HepG2 (cell line): ENCODE data around the gene CBY1. TPM values are rescaled to one million over a fixed set of nuclear protein-coding genes. Genes with fewer than 3 reads are reported as not detected.

ENCODE experiments used
- EZH2 ChIP-seq: conservative IDR thresholded peaks from 2 replicates; pipeline ENCODE4 v1.6.1; 2012; ENCODE audit warnings: mild to moderate bottlenecking, low read depth, low read length, moderate library complexity
- MIER2 ChIP-seq: IDR thresholded peaks from 2 replicates; pipeline ENCODE4 v1.6.1; 2016; ENCODE audit warnings: missing biosample characterization, missing genetic modification reagents
- MNT ChIP-seq: fragments of 450-650 bp; IDR thresholded peaks from 2 replicates; pipeline ENCODE4 v1.6.1; 2016
- MZF1 ChIP-seq: sonication (generic); formaldehyde crosslinking; IDR thresholded peaks from 2 replicates; pipeline ENCODE4 v1.8.1; 2023; ENCODE audit warnings: mild to moderate bottlenecking, missing genetic modification reagents, borderline replicate concordance
- PAXIP1 ChIP-seq: sonication (generic); formaldehyde crosslinking; conservative IDR thresholded peaks from 2 replicates; pipeline ENCODE4 v1.4.0; 2020; ENCODE audit warnings: mild to moderate bottlenecking, missing genetic modification reagents, moderate library complexity
- PLSCR1 ChIP-seq: sonication (generic); formaldehyde crosslinking; IDR thresholded peaks from 2 replicates; pipeline ENCODE4 v1.5.0; 2020; ENCODE audit warnings: missing genetic modification reagents, mild to moderate bottlenecking, borderline replicate concordance
- POGZ ChIP-seq: sonication (generic); formaldehyde crosslinking; IDR thresholded peaks from 2 replicates; pipeline ENCODE4 v1.4.0; 2020; ENCODE audit warnings: mild to moderate bottlenecking, missing genetic modification reagents
- RFX1 ChIP-seq: fragments of 450-650 bp; IDR thresholded peaks from 2 replicates; pipeline ENCODE4 v1.6.1; 2017
- RXRA ChIP-seq: sonication (generic); formaldehyde crosslinking; IDR thresholded peaks from 2 replicates; pipeline ENCODE4 v1.5.1; 2020; ENCODE audit warnings: missing genetic modification reagents
- SMAD3 ChIP-seq: sonication (generic); formaldehyde crosslinking; IDR thresholded peaks from 2 replicates; pipeline ENCODE4 v1.4.0; 2020; ENCODE audit warnings: missing genetic modification reagents
- SP2 ChIP-seq: sonication (generic); formaldehyde crosslinking; IDR thresholded peaks from 2 replicates; pipeline ENCODE4 v1.5.1; 2020; ENCODE audit warnings: mild to moderate bottlenecking, missing genetic modification reagents
- TEAD2 ChIP-seq: sonication (generic); formaldehyde crosslinking; IDR thresholded peaks from 2 replicates; pipeline ENCODE4 v1.9.0; 2021; ENCODE audit warnings: missing genetic modification reagents
- TEF ChIP-seq: sonication (generic); formaldehyde crosslinking; IDR thresholded peaks from 2 replicates; pipeline ENCODE4 v1.5.0; 2020; ENCODE audit warnings: missing genetic modification reagents
- ZFP37 ChIP-seq: sonication (generic); formaldehyde crosslinking; IDR thresholded peaks from 2 replicates; pipeline ENCODE4 v1.4.0; 2020; ENCODE audit warnings: missing genetic modification reagents, borderline replicate concordance
- ZIK1 ChIP-seq: sonication (generic); formaldehyde crosslinking; IDR thresholded peaks from 2 replicates; pipeline ENCODE4 v1.5.0; 2020; ENCODE audit warnings: mild to moderate bottlenecking, low read depth, missing genetic modification reagents, borderline replicate concordance
- ZKSCAN8 ChIP-seq: IDR thresholded peaks from 2 replicates; pipeline ENCODE4 v1.6.1; 2016; ENCODE audit warnings: borderline replicate concordance, missing genetic modification reagents, missing compliant biosample characterization
- ZNF12 ChIP-seq: sonication (generic); formaldehyde crosslinking; IDR thresholded peaks from 2 replicates; pipeline ENCODE4 v1.5.0; 2020; ENCODE audit warnings: missing genetic modification reagents
- ZNF143 ChIP-seq: sonication (generic); formaldehyde crosslinking; IDR thresholded peaks from 2 replicates; pipeline ENCODE4 v1.4.0; 2020; ENCODE audit warnings: missing genetic modification reagents
- ZNF44 ChIP-seq: sonication (generic); formaldehyde crosslinking; IDR thresholded peaks from 2 replicates; pipeline ENCODE4 v1.5.1; 2020; ENCODE audit warnings: mild to moderate bottlenecking, missing genetic modification reagents
- ZNF503 ChIP-seq: sonication (generic); formaldehyde crosslinking; IDR thresholded peaks from 2 replicates; pipeline ENCODE4 v1.4.0; 2020; ENCODE audit warnings: missing genetic modification reagents
- ZNF543 ChIP-seq: sonication (generic); formaldehyde crosslinking; IDR thresholded peaks from 2 replicates; pipeline ENCODE4 v1.4.0; 2020; ENCODE audit warnings: mild to moderate bottlenecking, missing genetic modification reagents
- ZNF562 ChIP-seq: sonication (generic); formaldehyde crosslinking; IDR thresholded peaks from 2 replicates; pipeline ENCODE4 v1.8.0; 2022; ENCODE audit warnings: missing genetic modification reagents, borderline replicate concordance
- ZNF576 ChIP-seq: sonication (generic); formaldehyde crosslinking; IDR thresholded peaks from 2 replicates; pipeline ENCODE4 v1.4.0; 2020; ENCODE audit warnings: mild to moderate bottlenecking, missing genetic modification reagents
- ZSCAN9 ChIP-seq: IDR thresholded peaks from 2 replicates; pipeline ENCODE4 v1.6.1; 2016; ENCODE audit warnings: borderline replicate concordance
- polyA plus RNA-seq, 8 experiments: library from polyadenylated mRNA; depleted of rRNA in 3 of 8; stranded (reverse) in 7 of 8; unstranded in 1 of 8; fragments of >200 nt; fragmentation: Illumina TruSeq in 4 of 8; extraction: Trizol in 4 of 8; gene quantifications; 2 replicates each; pipeline versions ENCODE4 v1.2.1 to v1.2.3, GENCODE V29; 2011 to 2016; ENCODE audit warnings: low read depth in 4 of 8, missing spikeins in 1 of 8, mixed read lengths in 1 of 8; ENCODE audit not compliant: insufficient read depth in 1 of 8
- total RNA-seq, 5 experiments: library from RNA; depleted of rRNA; stranded (reverse); fragments of >200 nt; fragmentation: Illumina TruSeq; extraction: Trizol; gene quantifications; 2 replicates each; pipeline ENCODE4 v1.2.3, GENCODE V29; 2016; ENCODE audit warnings: low read depth in 1 of 5

Gene CBY1
- total and polyA plus RNA-seq, 2 of the 13 experiments (the other 11 are each of a cell fraction or from before 2014, with no cell fraction given): 19.7 to 20.3 TPM

- TF ChIP-seq ZNF562 (CRISPR knock-in tag) (no peak), RFX1 (no peak), ZNF543 (CRISPR knock-in tag) (no peak), ZKSCAN8 (0 out of 2 replicates have a peak, but pooled peaks have one; percentile 39), MIER2 (no peak), ZNF44 (CRISPR knock-in tag) (no peak), ZNF576 (CRISPR knock-in tag) (no peak), PAXIP1 (CRISPR knock-in tag) (peak; percentile 76), RXRA (no peak; the same call in 1 of the 2 replicates), ZFP37 (CRISPR knock-in tag) (no peak), ZNF503 (CRISPR knock-in tag) (0 out of 2 replicates have a peak, but pooled peaks have one; percentile 32), PLSCR1 (no peak), TEF (no peak), SMAD3 (CRISPR knock-in tag) (peak; percentile 59; the same call in 1 of the 2 replicates), ZNF143 (no peak), MZF1 (CRISPR knock-in tag) (no peak), POGZ (CRISPR knock-in tag) (no peak), SP2 (CRISPR knock-in tag) (no peak), TEAD2 (CRISPR knock-in tag) (no peak), MNT (peak; percentile 50; the same call in 1 of the 2 replicates), ZSCAN9 (no peak), ZNF12 (CRISPR knock-in tag) (no peak), ZIK1 (CRISPR knock-in tag) (no peak), EZH2 (no peak)
Measured at GRCh38 chr22:38707346-38707745, 50.9 kb downstream of the CBY1 start (continued).
